Left lung (tissue), 10 donors: ENCODE data around the gene TAS1R2. TPM values are rescaled to one million over a fixed set of nuclear protein-coding genes. Genes with fewer than 3 reads are reported as not detected.

Experiments used
- ATAC-seq: fragments of 200-7000 bp; cut with Tn5 transposase; one replicate; pipeline ENCODE4 v1.9.1; 2020; ENCODE audit warnings: moderate library complexity
- DNase-seq, 4 donors: peaks; one replicate each; pipeline ENCODE4 v3.0.0-alpha.2; 2013 to 2020
- H3K27ac ChIP-seq, 2 donors: fragments of 200-600 bp; sonication (generic) in 1 of 2; one replicate each; pipeline versions ENCODE4 v1.5.0 to v1.8.0; 2020 to 2021
- H3K27me3 ChIP-seq, 2 donors: fragments of 200-600 bp; sonication (generic) in 1 of 2; one replicate each; pipeline versions ENCODE4 v1.5.0 to v1.8.0; 2020 to 2021
- H3K36me3 ChIP-seq, 2 donors: fragments of 200-600 bp; sonication (generic) in 1 of 2; one replicate each; pipeline versions ENCODE4 v1.5.0 to v1.8.0; 2020 to 2021
- H3K4me1 ChIP-seq, 2 donors: fragments of 200-600 bp; one replicate each; pipeline ENCODE4 v1.8.0; 2021
- H3K4me3 ChIP-seq, 2 donors: fragments of 200-600 bp; sonication (generic) in 1 of 2; one replicate each; pipeline versions ENCODE4 v1.5.0 to v1.8.0; 2020 to 2021; ENCODE audit warnings: mild to moderate bottlenecking in 1 of 2
- H3K9me3 ChIP-seq, 2 donors: fragments of 200-600 bp; sonication (generic) in 1 of 2; one replicate each; pipeline versions ENCODE4 v1.5.0 to v1.8.0; 2020 to 2021
- CTCF ChIP-seq, 2 donors: fragments of 200-600 bp; sonication (generic) in 1 of 2; IDR thresholded peaks; one replicate each; pipeline versions ENCODE4 v1.5.0 to v1.8.0; 2021; ENCODE audit warnings: antibody characterized with exemption in 2 of 2
- intact Hi-C, 2 donors: fragments of 100-400 bp; cut with DNase I; formaldehyde crosslinking; loops; one replicate each; pipeline versions ENCODE4 v1.11.2 to v1.14.2; 2022
- polyA plus RNA-seq, 6 donors: library from polyadenylated mRNA; unstranded; fragments of 120-200 nt; gene quantifications; one replicate each; pipeline ENCODE4 v1.2.1, GENCODE V29; 2013; ENCODE audit not compliant: insufficient read length in 6 of 6
- total RNA-seq, 2 donors: library from RNA; stranded (reverse); fragmentation: NEBNext Ultra II Directional; extraction: Animal tissue kit (Norgen Biotek cat#: 25700); gene quantifications; one replicate each; pipeline ENCODE4 v1.2.1, GENCODE V29; 2021
- donor health status: DM: no; HTN: yes; CAD: no.
- donor health status: DM: no; HTN: no; CAD: no.

TAS1R2 gene
- total and polyA plus RNA-seq, 8 donors: not detected

- Histone ChIP-seq H3K9me3 (no peaks in the 10 kb centered on the region), H3K36me3 (no peaks in the 10 kb centered on the region), H3K4me1 (no peaks in the 10 kb centered on the region), H3K4me3 (no peak overlapping the region), H3K27me3 (peaks cover 0 to 35% of the 10 kb centered on the region in 2 donors), H3K27ac (no peak overlapping the region)
- ATAC-seq (no peak), DNase-seq (no peak)
- intact Hi-C loops: no loop called here
- no peak for TF ChIP-seq CTCF (IDR thresholded peaks at IDR 0.05)
Observed at GRCh38 chr1:18798533-18798932, 60.9 kb downstream of the TAS1R2 start.

GRCh38 chr1:18796950-18797349, 62.5 kb downstream of the TAS1R2 start:
- peaks cover 0 to 48% of the 10 kb centered on the region in 2 donors for H3K27me3 ChIP-seq
- TF ChIP-seq CTCF (IDR thresholded peaks at IDR 0.05): no peak

GRCh38 chr1:18795002-18795689, 64.3 kb downstream of the TAS1R2 start:
- peaks cover 0 to 63% of the 10 kb centered on the region in 2 donors for H3K27me3 ChIP-seq
- H3K4me3 ChIP-seq: no peak overlapping the region
- no peak for TF ChIP-seq CTCF (IDR thresholded peaks at IDR 0.05)
- peaks cover 0 to 5% of the 10 kb centered on the region in 2 donors for H3K9me3 ChIP-seq
- H3K36me3 ChIP-seq: no peaks in the 10 kb centered on the region
- ATAC-seq (no peak), DNase-seq (no peak)
- intact Hi-C loops: no loop called here
- no peak overlapping the region for H3K27ac ChIP-seq
- no peaks in the 10 kb centered on the region for H3K4me1 ChIP-seq

More at GRCh38 chr1:18796950-18797349, 62.5 kb downstream of the TAS1R2 start:
- ATAC-seq: no peak
- no peak overlapping the region for H3K27ac ChIP-seq
- no peaks in the 10 kb centered on the region for H3K4me1 ChIP-seq
- intact Hi-C loops: no loop called here
- H3K4me3 ChIP-seq: no peak overlapping the region
- no peak for DNase-seq
- no peaks in the 10 kb centered on the region for H3K36me3 ChIP-seq
- peaks cover 0 to 5% of the 10 kb centered on the region in 2 donors for H3K9me3 ChIP-seq

GRCh38 chr1:18794561-18794960, 64.9 kb downstream of the TAS1R2 start:
- Histone ChIP-seq H3K9me3 (peaks cover 0 to 5% of the 10 kb centered on the region in 2 donors), H3K4me1 (no peaks in the 10 kb centered on the region), H3K36me3 (no peaks in the 10 kb centered on the region), H3K27ac (no peak overlapping the region), H3K4me3 (no peak overlapping the region), H3K27me3 (peaks cover 0 to 65% of the 10 kb centered on the region in 2 donors)
- intact Hi-C loops: no loop called here
- ATAC-seq: no peak
- no peak for TF ChIP-seq CTCF (IDR thresholded peaks at IDR 0.05)
- no peak for DNase-seq

- intact Hi-C loops: no loop called here
- DNase-seq: peak in 1 of 4 donors; percentile 31
- peaks cover 0 to 5% of the 10 kb centered on the region in 2 donors for H3K9me3 ChIP-seq
Observed at GRCh38 chr1:18794051-18794450, 65.4 kb downstream of the TAS1R2 start.

More at GRCh38 chr1:18794051-18794450, 65.4 kb downstream of the TAS1R2 start:
- Histone ChIP-seq H3K27ac (no peak overlapping the region), H3K4me3 (no peak overlapping the region), H3K36me3 (no peaks in the 10 kb centered on the region), H3K4me1 (no peaks in the 10 kb centered on the region), H3K27me3 (peaks cover 0 to 61% of the 10 kb centered on the region in 2 donors)
- no peak for TF ChIP-seq CTCF (IDR thresholded peaks at IDR 0.05)
- no peak for ATAC-seq
